H1 (cell line): ENCODE measurements around the gene IL1RAP. TPM values are rescaled to one million over a fixed set of nuclear protein-coding genes. Genes with fewer than 3 reads are reported as not detected.

Experiments
- E2F6 ChIP-seq: IDR thresholded peaks from 2 replicates; pipeline ENCODE4 v1.6.1; 2012; ENCODE audit warnings: inconsistent platforms
- SAP30 ChIP-seq: fragments of 300-600 bp; sonication (generic); IDR thresholded peaks from 2 replicates; pipeline ENCODE4 v1.7.1; 2012; ENCODE audit warnings: low read length, moderate library complexity, mild to moderate bottlenecking, inconsistent platforms; ENCODE audit not compliant: insufficient read depth, insufficient replicate concordance
- polyA plus RNA-seq, 7 experiments: library from polyadenylated mRNA; depleted of rRNA in 3 of 7; stranded (reverse) in 5 of 7; unstranded in 2 of 7; fragments of >200 nt in 5 of 7; fragments of 200-250 nt in 2 of 7; gene quantifications; 1 replicate in 5 of 7; 2 replicates in 1 of 7; 4 replicates in 1 of 7; pipeline versions ENCODE4 v1.2.1 to v1.2.3, GENCODE V29; 2011 to 2013; ENCODE audit warnings: missing spikeins in 2 of 7, mixed read lengths in 2 of 7
- total RNA-seq: library from RNA; stranded (reverse); fragmentation: NEBNext Ultra II Directional; extraction: Animal tissue kit (Norgen Biotek cat#: 25700); gene quantifications from 2 replicates; pipeline ENCODE4 v1.2.1, GENCODE V29; 2021
- TF ChIP-seq, protein P1 (sequence below): IDR thresholded peaks from 2 replicates; pipeline ENCODE4 v1.6.1; 2011; ENCODE audit warnings: low read depth, mild to moderate bottlenecking, low read length; ENCODE audit not compliant: insufficient read depth

Gene IL1RAP
- total and polyA plus RNA-seq, 2 of the 8 experiments (the other 6 are each of a cell fraction or from before 2014, with no cell fraction given): 2.4 to 3.9 TPM

- TF ChIP-seq, protein P1, sequence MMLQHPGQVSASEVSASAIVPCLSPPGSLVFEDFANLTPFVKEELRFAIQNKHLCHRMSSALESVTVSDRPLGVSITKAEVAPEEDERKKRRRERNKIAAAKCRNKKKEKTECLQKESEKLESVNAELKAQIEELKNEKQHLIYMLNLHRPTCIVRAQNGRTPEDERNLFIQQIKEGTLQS: no peak
- no peak for TF ChIP-seq E2F6
- TF ChIP-seq SAP30: no peak
Measured at GRCh38 chr3:190542846-190543245, 29.0 kb downstream of the IL1RAP start (continued).
